ENCODE results near the gene KRTAP19-7.

KRTAP19-7 gene

GRCh38 chr21:30561957-30562356 lies 843 bp upstream of the KRTAP19-7 start:
- DNase-seq (ENCODE audit: low spot score), result no peak
- in situ Hi-C loops (cut with MboI; ENCODE audit: low sequenced_read_pairs, unreplicated experiment), result no loop called here
- TF ChIP-seq, protein P1, sequence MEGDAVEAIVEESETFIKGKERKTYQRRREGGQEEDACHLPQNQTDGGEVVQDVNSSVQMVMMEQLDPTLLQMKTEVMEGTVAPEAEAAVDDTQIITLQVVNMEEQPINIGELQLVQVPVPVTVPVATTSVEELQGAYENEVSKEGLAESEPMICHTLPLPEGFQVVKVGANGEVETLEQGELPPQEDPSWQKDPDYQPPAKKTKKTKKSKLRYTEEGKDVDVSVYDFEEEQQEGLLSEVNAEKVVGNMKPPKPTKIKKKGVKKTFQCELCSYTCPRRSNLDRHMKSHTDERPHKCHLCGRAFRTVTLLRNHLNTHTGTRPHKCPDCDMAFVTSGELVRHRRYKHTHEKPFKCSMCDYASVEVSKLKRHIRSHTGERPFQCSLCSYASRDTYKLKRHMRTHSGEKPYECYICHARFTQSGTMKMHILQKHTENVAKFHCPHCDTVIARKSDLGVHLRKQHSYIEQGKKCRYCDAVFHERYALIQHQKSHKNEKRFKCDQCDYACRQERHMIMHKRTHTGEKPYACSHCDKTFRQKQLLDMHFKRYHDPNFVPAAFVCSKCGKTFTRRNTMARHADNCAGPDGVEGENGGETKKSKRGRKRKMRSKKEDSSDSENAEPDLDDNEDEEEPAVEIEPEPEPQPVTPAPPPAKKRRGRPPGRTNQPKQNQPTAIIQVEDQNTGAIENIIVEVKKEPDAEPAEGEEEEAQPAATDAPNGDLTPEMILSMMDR (IDR thresholded peaks at IDR 0.05; ENCODE audit: borderline replicate concordance, control extremely low read depth, extremely low read depth, insufficient read depth, missing control alignments), result no peak

- in situ Hi-C loops (cut with MboI; ENCODE audit: low sequenced_read_pairs, unreplicated experiment), result no loop called here
- TF ChIP-seq, protein P1 (IDR thresholded peaks at IDR 0.05; ENCODE audit: borderline replicate concordance, control extremely low read depth, extremely low read depth, insufficient read depth, missing control alignments), result no peak
- DNase-seq (ENCODE audit: low spot score), result no peak
Observed at GRCh38 chr21:30555095-30555494, 6.0 kb downstream of the KRTAP19-7 start.

DNA sequence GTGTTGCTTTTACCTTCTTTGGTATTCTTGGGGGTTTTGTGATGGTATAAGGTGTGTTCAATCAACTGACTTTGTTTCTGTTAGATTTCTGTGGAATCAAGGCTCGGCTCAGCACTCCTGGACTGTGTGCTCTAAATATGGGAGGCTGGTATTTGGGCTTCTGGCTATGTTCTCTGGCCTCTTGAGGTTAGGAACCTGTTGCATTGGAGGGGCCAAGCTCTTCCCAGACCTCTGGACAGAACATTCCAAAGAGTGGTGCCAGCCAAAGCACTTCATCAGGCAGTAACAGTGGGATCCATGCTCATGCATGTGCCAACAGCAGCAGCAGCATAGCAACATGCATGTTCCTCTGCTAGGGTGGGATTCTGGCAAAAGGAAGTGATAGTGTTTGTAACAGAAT lies 8.3 kb downstream of the KRTAP19-7 start:
- in situ Hi-C loops (cut with MboI; ENCODE audit: low sequenced_read_pairs, unreplicated experiment), result no loop called here
- no peak for DNase-seq (ENCODE audit: low spot score)
- TF ChIP-seq, protein P1 (IDR thresholded peaks at IDR 0.05; ENCODE audit: borderline replicate concordance, control extremely low read depth, extremely low read depth, insufficient read depth, missing control alignments), result no peak

GRCh38 chr21:30541764-30542163 lies 19.4 kb downstream of the KRTAP19-7 start, which contains the start of gene KRTAP19-6:
TSS of gene KRTAP19-6 (minus strand) at chr21:30541864. CDS start at chr21:30541833, 31 bp downstream.
- TF ChIP-seq, protein P1 (IDR thresholded peaks at IDR 0.05; ENCODE audit: borderline replicate concordance, control extremely low read depth, extremely low read depth, insufficient read depth, missing control alignments), result no peak
- in situ Hi-C loops (cut with MboI; ENCODE audit: low sequenced_read_pairs, unreplicated experiment), result loop anchor here (25.0 kb wide), 1 partner anchor 104 kb away; the partner anchor contains the start of genes KRTAP13-3, KRTAP13-4 and KRTAP15-1
- no peak for DNase-seq (ENCODE audit: low spot score)

DNA sequence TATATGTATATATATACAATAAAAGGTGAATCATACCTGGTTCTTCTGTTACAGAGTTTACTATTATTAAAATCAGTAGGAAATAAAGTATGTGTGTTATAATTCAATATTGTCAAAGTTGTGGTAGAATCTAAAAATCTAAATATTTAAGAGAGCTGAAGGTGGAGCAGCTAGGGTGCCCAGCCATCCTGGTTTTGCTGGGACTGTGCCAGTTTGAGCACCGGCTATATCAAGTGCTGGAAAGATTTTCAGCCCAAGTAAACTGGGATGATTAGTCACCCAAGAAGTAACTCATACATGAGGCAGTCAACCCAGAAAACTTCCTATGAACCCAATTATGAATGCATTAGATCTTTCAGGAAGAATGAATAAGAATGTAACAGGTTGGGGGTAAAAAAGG lies 42.2 kb downstream of the KRTAP19-7 start:
- no peak for DNase-seq (ENCODE audit: low spot score)
- in situ Hi-C loops (cut with MboI; ENCODE audit: low sequenced_read_pairs, unreplicated experiment), result no loop called here
- TF ChIP-seq, protein P1 (IDR thresholded peaks at IDR 0.05; ENCODE audit: borderline replicate concordance, control extremely low read depth, extremely low read depth, insufficient read depth, missing control alignments), result no peak

- in situ Hi-C loops (cut with MboI; ENCODE audit: low sequenced_read_pairs, unreplicated experiment), result no loop called here
- TF ChIP-seq, protein P1 (IDR thresholded peaks at IDR 0.05; ENCODE audit: borderline replicate concordance, control extremely low read depth, extremely low read depth, insufficient read depth, missing control alignments), result no peak
- no peak for DNase-seq (ENCODE audit: low spot score)
Observed at GRCh38 chr21:30515681-30516080, 45.4 kb downstream of the KRTAP19-7 start.

Measured in GM13976 (cell line).